CD14-positive monocyte (primary cell): ENCODE data around the gene BCL2. TPM values are rescaled to one million over a fixed set of nuclear protein-coding genes. Genes with fewer than 3 reads are reported as not detected.

Source experiments
- DNase-seq, 3 donors: peaks; one replicate each; pipeline ENCODE4 v3.0.0-alpha.2; 2011 to 2022
- H2AFZ ChIP-seq: 2 replicates; pipeline ENCODE4 v1.6.0; 2012; ENCODE audit warnings: mild to moderate bottlenecking, low read depth, low read length, inconsistent platforms; ENCODE audit not compliant: insufficient read depth, poor library complexity, severe bottlenecking
- H3K27ac ChIP-seq, 2 donors: 1 replicate in 1 of 2; 2 replicates in 1 of 2; pipeline ENCODE4 v1.5.1; 2012 to 2013; ENCODE audit warnings: low read length in 2 of 2, control low read depth in 1 of 2, inconsistent platforms in 1 of 2, low read depth in 1 of 2, mild to moderate bottlenecking in 1 of 2
- H3K27me3 ChIP-seq, 2 donors: one replicate each; pipeline versions ENCODE4 v1.6.0 to v1.6.1; 2011 to 2013; ENCODE audit warnings: low read length in 2 of 2; ENCODE audit not compliant: control insufficient read depth in 2 of 2, insufficient read depth in 2 of 2
- H3K36me3 ChIP-seq, 2 donors: replicated peaks in 1 of 2; 1 replicate in 1 of 2; 2 replicates in 1 of 2; pipeline versions ENCODE4 v1.5.1 to v1.6.1; 2012 to 2013; ENCODE audit warnings: low read length in 2 of 2, control low read depth in 1 of 2, inconsistent platforms in 1 of 2, mild to moderate bottlenecking in 1 of 2; ENCODE audit not compliant: insufficient read depth in 2 of 2, control insufficient read depth in 1 of 2
- H3K4me1 ChIP-seq, 2 donors: 1 replicate in 1 of 2; 2 replicates in 1 of 2; pipeline versions ENCODE4 v1.5.1 to v1.6.1; 2012 to 2013; ENCODE audit warnings: low read length in 2 of 2, control low read depth in 1 of 2, inconsistent platforms in 1 of 2, mild to moderate bottlenecking in 1 of 2, moderate library complexity in 1 of 2; ENCODE audit not compliant: insufficient read depth in 2 of 2, control insufficient read depth in 1 of 2
- H3K4me2 ChIP-seq: replicated peaks from 2 replicates; pipeline ENCODE3; 2012; ENCODE audit warnings: low read length, moderate library complexity, mild to moderate bottlenecking; ENCODE audit not compliant: poor library complexity, severe bottlenecking; ENCODE audit errors: extremely low read depth
- H3K4me3 ChIP-seq, 3 experiments: fragments of 200-600 bp in 1 of 3; sonication (generic) in 1 of 3; replicated peaks in 1 of 3; 1 replicate in 2 of 3; 2 replicates in 1 of 3; pipeline ENCODE4 v1.5.1; 2011 to 2013; ENCODE audit warnings: low read length in 3 of 3, mild to moderate bottlenecking in 3 of 3, control low read depth in 2 of 3, low read depth in 2 of 3, inconsistent platforms in 1 of 3, moderate library complexity in 1 of 3
- H3K79me2 ChIP-seq: 2 replicates; pipeline ENCODE4 v1.6.0; 2012; ENCODE audit warnings: mild to moderate bottlenecking, control low read depth, inconsistent platforms, low read length, moderate library complexity; ENCODE audit not compliant: insufficient read depth
- H3K9ac ChIP-seq: 2 replicates; pipeline ENCODE4 v1.6.0; 2017; ENCODE audit warnings: low read length, mild to moderate bottlenecking; ENCODE audit not compliant: insufficient read depth, poor library complexity, severe bottlenecking
- H3K9me3 ChIP-seq, 2 donors: replicated peaks in 1 of 2; 1 replicate in 1 of 2; 2 replicates in 1 of 2; pipeline versions ENCODE4 v1.5.1 to v1.6.1; 2012 to 2013; ENCODE audit warnings: low read length in 2 of 2, control low read depth in 1 of 2; ENCODE audit not compliant: control insufficient read depth in 1 of 2, insufficient read depth in 1 of 2
- H4K20me1 ChIP-seq: 2 replicates; pipeline ENCODE4 v1.6.0; 2012; ENCODE audit warnings: mild to moderate bottlenecking, low read length, control low read depth, moderate library complexity; ENCODE audit not compliant: insufficient read depth
- H3K27ac Mint-ChIP-seq, 7 donors: one replicate each; pipeline ENCODE4 v1.8.0; 2020; ENCODE audit warnings: mild to moderate bottlenecking in 7 of 7, mixed read lengths in 7 of 7, moderate library complexity in 6 of 7, inconsistent platforms in 2 of 7
- H3K27me3 Mint-ChIP-seq, 3 donors: one replicate each; pipeline ENCODE4 v1.8.0; 2021 to 2022; ENCODE audit warnings: low read depth in 3 of 3, mild to moderate bottlenecking in 3 of 3, mixed read lengths in 3 of 3, moderate library complexity in 3 of 3, inconsistent platforms in 1 of 3
- H3K36me3 Mint-ChIP-seq, 2 donors: one replicate each; pipeline ENCODE4 v1.8.0; 2020; ENCODE audit warnings: mixed read lengths in 2 of 2, inconsistent platforms in 1 of 2, mild to moderate bottlenecking in 1 of 2
- H3K4me1 Mint-ChIP-seq: one replicate; pipeline ENCODE4 v1.8.0; 2020; ENCODE audit warnings: mild to moderate bottlenecking, mixed read lengths
- H3K4me3 Mint-ChIP-seq, 2 donors: one replicate each; pipeline ENCODE4 v1.8.0; 2020; ENCODE audit warnings: mild to moderate bottlenecking in 2 of 2, mixed read lengths in 2 of 2, moderate library complexity in 1 of 2
- H3K9me3 Mint-ChIP-seq, 7 donors: one replicate each; pipeline ENCODE4 v1.8.0; 2020 to 2022; ENCODE audit warnings: mixed read lengths in 7 of 7, mild to moderate bottlenecking in 6 of 7, moderate library complexity in 6 of 7, inconsistent platforms in 2 of 7
- WGBS: methylation state at CpG from one replicate; pipeline ENCODE4 v1.1.5; 2013; ENCODE audit warnings: missing lambda C conversion rate; ENCODE audit not compliant: insufficient coverage; 5-methylcytosine and 5-hydroxymethylcytosine counted together
- intact Hi-C, 2 donors: fragments of 100-400 bp; cut with micrococcal nuclease; formaldehyde crosslinking; loops; one replicate each; pipeline versions ENCODE4 v1.15.0 to v1.15.1; 2023
- polyA plus RNA-seq, 3 donors: library from polyadenylated mRNA; depleted of rRNA in 1 of 3; unstranded in 2 of 3; stranded (reverse) in 1 of 3; fragments of 300-500 nt in 2 of 3; fragments of >200 nt in 1 of 3; fragmentation: Illumina TruSeq in 2 of 3; gene quantifications; 1 replicate in 2 of 3; 2 replicates in 1 of 3; pipeline ENCODE4 v1.2.3, GENCODE V29; 2012 to 2021
- TF ChIP-seq, protein P1 (sequence below): fragments of 200-600 bp; IDR thresholded peaks from one replicate; pipeline ENCODE4 v1.8.0; 2022; ENCODE audit warnings: antibody characterized with exemption, mild to moderate bottlenecking

The BCL2 gene
- polyA plus RNA-seq, 3 donors: 0.58 to 2.5 (median 1.1) TPM

DNA sequence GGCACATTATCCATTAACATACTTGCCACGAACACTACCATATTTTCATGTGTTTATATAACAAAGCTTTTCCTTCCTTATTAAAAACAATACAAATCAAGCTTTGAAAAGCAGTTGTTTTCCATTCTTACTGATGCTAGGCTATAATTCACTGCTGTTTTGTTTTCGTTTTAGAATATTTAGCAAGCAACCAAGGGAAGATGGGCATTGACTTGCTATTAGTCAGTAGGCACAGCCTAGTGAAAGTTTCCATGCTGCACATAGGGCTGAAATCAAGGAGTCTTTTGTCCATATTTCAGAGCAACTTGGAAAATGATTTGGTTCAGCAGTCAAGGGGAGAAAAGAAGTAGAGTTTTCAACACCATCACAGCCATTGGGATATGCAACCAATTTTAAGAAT lies 31.3 kb downstream of the BCL2 start:
- H4K20me1 ChIP-seq: no peaks in the 10 kb centered on the region
- H2AFZ ChIP-seq: no peak overlapping the region
- Mint-ChIP-seq H3K4me3 (no peak overlapping the region), H3K9me3 (no peaks in the 10 kb centered on the region), H3K4me1 (peaks cover 19% of the 10 kb centered on the region), H3K27ac (no peak overlapping the region), H3K27me3 (no peaks in the 10 kb centered on the region), H3K36me3 (peaks cover 5% of the 10 kb centered on the region in 2 donors)
- no peaks in the 10 kb centered on the region for H3K36me3 ChIP-seq
- intact Hi-C loops: no loop called here
- no peak overlapping the region for H3K9ac ChIP-seq
- H3K4me3 ChIP-seq: no peak overlapping the region
- peaks cover 22 to 26% of the 10 kb centered on the region in 2 donors for H3K4me1 ChIP-seq
- TF ChIP-seq, protein P1, sequence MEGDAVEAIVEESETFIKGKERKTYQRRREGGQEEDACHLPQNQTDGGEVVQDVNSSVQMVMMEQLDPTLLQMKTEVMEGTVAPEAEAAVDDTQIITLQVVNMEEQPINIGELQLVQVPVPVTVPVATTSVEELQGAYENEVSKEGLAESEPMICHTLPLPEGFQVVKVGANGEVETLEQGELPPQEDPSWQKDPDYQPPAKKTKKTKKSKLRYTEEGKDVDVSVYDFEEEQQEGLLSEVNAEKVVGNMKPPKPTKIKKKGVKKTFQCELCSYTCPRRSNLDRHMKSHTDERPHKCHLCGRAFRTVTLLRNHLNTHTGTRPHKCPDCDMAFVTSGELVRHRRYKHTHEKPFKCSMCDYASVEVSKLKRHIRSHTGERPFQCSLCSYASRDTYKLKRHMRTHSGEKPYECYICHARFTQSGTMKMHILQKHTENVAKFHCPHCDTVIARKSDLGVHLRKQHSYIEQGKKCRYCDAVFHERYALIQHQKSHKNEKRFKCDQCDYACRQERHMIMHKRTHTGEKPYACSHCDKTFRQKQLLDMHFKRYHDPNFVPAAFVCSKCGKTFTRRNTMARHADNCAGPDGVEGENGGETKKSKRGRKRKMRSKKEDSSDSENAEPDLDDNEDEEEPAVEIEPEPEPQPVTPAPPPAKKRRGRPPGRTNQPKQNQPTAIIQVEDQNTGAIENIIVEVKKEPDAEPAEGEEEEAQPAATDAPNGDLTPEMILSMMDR: no peak
- WGBS: no CpG with 5 or more reads among the region's 2 CpGs
- H3K9me3 ChIP-seq: no peaks in the 10 kb centered on the region
- no peak overlapping the region for H3K27ac ChIP-seq
- H3K27me3 ChIP-seq: no peaks in the 10 kb centered on the region
- no peak for DNase-seq
- no peak overlapping the region for H3K4me2 ChIP-seq
- H3K79me2 ChIP-seq: peaks cover 29% of the 10 kb centered on the region

GRCh38 chr18:63287691-63288220 lies 31.8 kb downstream of the BCL2 start:
- no peak overlapping the region for H3K27ac Mint-ChIP-seq
- H3K9ac ChIP-seq: no peak overlapping the region
- H3K4me1 ChIP-seq: peaks cover 17 to 21% of the 10 kb centered on the region in 2 donors
- no peaks in the 10 kb centered on the region for H3K36me3 ChIP-seq
- intact Hi-C loops: no loop called here
- H3K4me3 Mint-ChIP-seq: no peak overlapping the region
- no peaks in the 10 kb centered on the region for H3K9me3 ChIP-seq
- TF ChIP-seq, protein P1: no peak
- no peaks in the 10 kb centered on the region for H3K27me3 Mint-ChIP-seq
- no peaks in the 10 kb centered on the region for H3K9me3 Mint-ChIP-seq
- WGBS: 0% methylated on average over 1 of the region's 1 CpG
- H3K4me1 Mint-ChIP-seq: peaks cover 13% of the 10 kb centered on the region
- H3K27ac ChIP-seq: no peak overlapping the region
- H3K27me3 ChIP-seq: no peaks in the 10 kb centered on the region
- peaks cover 34% of the 10 kb centered on the region for H3K79me2 ChIP-seq
- H2AFZ ChIP-seq: no peak overlapping the region
- DNase-seq: peak in 2 of 3 donors; percentile 14 to 57
- no peak overlapping the region for H3K4me2 ChIP-seq
- no peaks in the 10 kb centered on the region for H4K20me1 ChIP-seq
- peaks cover 5% of the 10 kb centered on the region in 2 donors for H3K36me3 Mint-ChIP-seq
- H3K4me3 ChIP-seq: no peak overlapping the region
